Measurements from ENCODE around the gene REEP3. TPM values are rescaled to one million over a fixed set of nuclear protein-coding genes. Genes with fewer than 3 reads are reported as not detected.

The REEP3 gene
- total and polyA plus RNA-seq, 2 experiments from 2014 or later: 44.2 to 49.2 TPM

DNA sequence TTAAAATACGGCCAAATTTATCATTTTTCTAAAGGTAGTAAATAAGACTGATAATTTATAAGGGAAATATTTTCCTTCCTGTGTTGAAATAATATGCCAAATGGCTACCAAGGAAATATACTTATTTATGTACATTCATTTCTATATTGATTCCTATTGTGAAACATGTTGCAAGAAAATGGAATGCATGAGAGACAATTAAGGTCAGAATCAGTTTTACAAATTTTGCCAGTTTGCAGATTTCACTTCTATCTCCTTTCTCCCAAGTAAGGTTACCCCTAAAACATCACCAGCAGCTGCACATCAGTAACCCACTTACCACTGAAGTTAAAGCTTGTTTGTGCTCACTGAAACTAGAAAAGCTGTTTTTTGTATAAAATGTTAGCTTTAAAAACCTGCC, 19.2 kb upstream of the REEP3 start:
- H3K4me3 ChIP-seq: no peak overlapping the region
- no peak overlapping the region for H3K27ac ChIP-seq
- TF ChIP-seq, protein P1, sequence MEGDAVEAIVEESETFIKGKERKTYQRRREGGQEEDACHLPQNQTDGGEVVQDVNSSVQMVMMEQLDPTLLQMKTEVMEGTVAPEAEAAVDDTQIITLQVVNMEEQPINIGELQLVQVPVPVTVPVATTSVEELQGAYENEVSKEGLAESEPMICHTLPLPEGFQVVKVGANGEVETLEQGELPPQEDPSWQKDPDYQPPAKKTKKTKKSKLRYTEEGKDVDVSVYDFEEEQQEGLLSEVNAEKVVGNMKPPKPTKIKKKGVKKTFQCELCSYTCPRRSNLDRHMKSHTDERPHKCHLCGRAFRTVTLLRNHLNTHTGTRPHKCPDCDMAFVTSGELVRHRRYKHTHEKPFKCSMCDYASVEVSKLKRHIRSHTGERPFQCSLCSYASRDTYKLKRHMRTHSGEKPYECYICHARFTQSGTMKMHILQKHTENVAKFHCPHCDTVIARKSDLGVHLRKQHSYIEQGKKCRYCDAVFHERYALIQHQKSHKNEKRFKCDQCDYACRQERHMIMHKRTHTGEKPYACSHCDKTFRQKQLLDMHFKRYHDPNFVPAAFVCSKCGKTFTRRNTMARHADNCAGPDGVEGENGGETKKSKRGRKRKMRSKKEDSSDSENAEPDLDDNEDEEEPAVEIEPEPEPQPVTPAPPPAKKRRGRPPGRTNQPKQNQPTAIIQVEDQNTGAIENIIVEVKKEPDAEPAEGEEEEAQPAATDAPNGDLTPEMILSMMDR (IDR thresholded peaks at IDR 0.05; ENCODE audit: low read depth, low read length): no peak
- no peaks in the 10 kb centered on the region for H3K27me3 ChIP-seq
- no peaks in the 10 kb centered on the region for H3K36me3 ChIP-seq
- H3K9me3 ChIP-seq (ENCODE audit: low read depth): no peaks in the 10 kb centered on the region
- no peak for DNase-seq (ENCODE audit: low read depth in 1 of 2, low spot score in 1 of 2)
- peaks cover 17% of the 10 kb centered on the region for H3K4me1 ChIP-seq (ENCODE audit: low read depth)

DNA sequence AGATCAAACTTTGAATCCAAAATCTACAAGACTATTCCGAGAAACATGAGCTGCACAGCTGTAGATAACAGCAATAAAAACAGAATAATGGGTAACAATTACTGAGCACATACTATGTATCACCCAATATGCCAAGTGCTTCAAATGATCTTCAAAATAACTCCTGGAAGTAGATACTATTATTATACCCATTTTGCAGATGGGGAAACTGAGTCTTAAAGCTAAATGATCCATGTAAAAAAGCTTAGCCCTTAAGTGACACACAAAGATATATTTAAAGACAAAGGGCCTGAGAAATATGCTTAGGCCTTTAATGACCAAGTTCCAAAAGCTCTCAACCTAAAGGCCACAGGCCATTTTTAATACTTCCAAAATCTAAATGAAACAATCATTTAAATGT, 18.4 kb upstream of the REEP3 start:
- Histone ChIP-seq H3K4me1 (ENCODE audit: low read depth) (peaks cover 17% of the 10 kb centered on the region), H3K4me3 (no peak overlapping the region), H3K27me3 (no peaks in the 10 kb centered on the region), H3K36me3 (no peaks in the 10 kb centered on the region), H3K27ac (no peak overlapping the region), H3K9me3 (ENCODE audit: low read depth) (no peaks in the 10 kb centered on the region)
- TF ChIP-seq, protein P1 (IDR thresholded peaks at IDR 0.05; ENCODE audit: low read depth, low read length): no peak
- no peak for DNase-seq (ENCODE audit: low read depth in 1 of 2, low spot score in 1 of 2)

DNA sequence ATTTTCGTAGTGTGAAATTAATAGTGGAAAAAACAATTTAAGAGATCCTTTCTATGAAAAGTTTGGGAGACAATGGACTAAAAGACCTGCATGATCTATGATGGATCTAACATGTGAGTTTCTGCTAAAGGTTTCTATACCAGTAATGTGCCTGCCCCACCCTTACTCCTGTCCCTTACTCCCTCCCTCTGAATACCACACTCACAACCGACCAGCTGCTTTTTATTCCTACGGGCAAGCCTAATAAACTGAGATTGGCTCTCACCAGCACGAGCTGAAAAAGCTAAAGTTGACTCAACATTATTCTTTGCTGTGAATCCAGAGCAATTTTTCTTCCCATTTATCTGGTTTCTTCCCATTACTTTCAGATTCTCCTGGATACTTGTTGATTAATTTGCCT, 17.8 kb upstream of the REEP3 start:
- Histone ChIP-seq H3K4me1 (ENCODE audit: low read depth) (peaks cover 17% of the 10 kb centered on the region), H3K9me3 (ENCODE audit: low read depth) (no peaks in the 10 kb centered on the region), H3K36me3 (no peaks in the 10 kb centered on the region), H3K27ac (peak overlapping the region; percentile 73), H3K4me3 (no peak overlapping the region), H3K27me3 (no peaks in the 10 kb centered on the region)
- no peak for DNase-seq (ENCODE audit: low read depth in 1 of 2, low spot score in 1 of 2)
- TF ChIP-seq, protein P1 (IDR thresholded peaks at IDR 0.05; ENCODE audit: low read depth, low read length): no peak

DNA sequence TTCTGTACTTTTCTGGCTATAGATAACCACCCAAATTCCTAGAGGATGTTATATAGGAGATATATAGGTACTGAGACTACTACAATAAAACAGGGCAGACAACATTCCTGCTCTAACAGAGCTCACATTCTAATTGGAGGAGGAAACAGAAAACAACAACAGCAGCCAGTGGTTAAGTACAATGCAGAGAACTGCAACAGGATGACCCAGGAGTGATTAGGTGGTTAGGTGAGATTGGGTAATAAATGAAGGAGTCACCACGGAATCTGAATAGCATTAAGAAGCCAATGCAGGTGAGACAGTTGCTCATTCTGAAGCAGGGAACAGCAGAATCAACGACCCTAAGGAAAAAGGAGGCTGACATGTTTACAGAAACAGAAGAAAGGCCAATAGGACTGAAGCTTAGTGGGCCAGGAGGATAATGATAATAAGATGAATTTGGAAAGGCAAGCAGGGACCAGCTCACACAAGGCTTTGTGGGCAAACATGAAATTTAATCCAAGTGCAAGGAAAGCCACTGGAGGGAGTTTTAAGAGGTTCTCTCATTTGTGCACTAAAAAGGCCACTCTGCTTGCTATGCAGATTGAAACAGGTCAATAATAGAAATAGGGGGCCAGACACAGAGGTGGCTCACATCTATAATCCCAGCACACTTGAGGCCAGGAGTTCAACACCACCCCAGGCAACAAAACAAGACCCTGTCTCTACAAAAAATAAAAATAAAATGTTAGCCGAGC, 16.9 kb upstream of the REEP3 start:
- no peak for DNase-seq (ENCODE audit: low read depth in 1 of 2, low spot score in 1 of 2)
- Histone ChIP-seq H3K27me3 (no peaks in the 10 kb centered on the region), H3K27ac (peak overlapping the region; percentile 73), H3K4me1 (ENCODE audit: low read depth) (peaks cover 17% of the 10 kb centered on the region), H3K36me3 (no peaks in the 10 kb centered on the region), H3K4me3 (no peak overlapping the region), H3K9me3 (ENCODE audit: low read depth) (no peaks in the 10 kb centered on the region)
- TF ChIP-seq, protein P1 (IDR thresholded peaks at IDR 0.05; ENCODE audit: low read depth, low read length): no peak

DNA sequence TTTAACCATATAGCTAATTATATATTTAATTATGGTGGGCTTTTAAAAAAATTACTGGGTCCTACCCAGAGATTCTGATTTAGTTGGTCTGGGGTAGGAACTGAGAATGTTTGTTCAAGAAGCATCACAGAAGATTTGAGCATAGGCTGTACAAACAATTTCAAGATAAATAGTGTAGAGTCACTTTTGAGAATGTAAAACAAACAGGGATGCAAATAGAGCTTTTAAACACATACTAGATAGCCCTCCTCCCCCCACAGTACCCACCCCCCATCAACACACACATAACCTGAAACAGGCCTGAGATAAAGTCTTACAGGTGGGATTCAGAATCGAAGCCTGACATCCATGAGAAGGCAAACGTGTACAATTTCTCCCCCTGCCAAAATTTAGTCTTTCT, 15.6 kb upstream of the REEP3 start:
- no peak for DNase-seq (ENCODE audit: low read depth in 1 of 2, low spot score in 1 of 2)
- TF ChIP-seq, protein P1 (IDR thresholded peaks at IDR 0.05; ENCODE audit: low read depth, low read length): no peak
- Histone ChIP-seq H3K4me3 (no peak overlapping the region), H3K4me1 (ENCODE audit: low read depth) (peaks cover 17% of the 10 kb centered on the region), H3K36me3 (no peaks in the 10 kb centered on the region), H3K9me3 (ENCODE audit: low read depth) (no peaks in the 10 kb centered on the region), H3K27me3 (no peaks in the 10 kb centered on the region), H3K27ac (peak overlapping the region; percentile 48)
